NCI-H1105 treated with DMSO at 0.1 percent for 48 hours (cell line): Measurements from ENCODE around the gene TMSB15C.

Experiments
- DNase-seq: peaks from one replicate; lab custom pipeline; 2025; lab: John Stamatoyannopoulos, UW

Gene TMSB15C

DNA sequence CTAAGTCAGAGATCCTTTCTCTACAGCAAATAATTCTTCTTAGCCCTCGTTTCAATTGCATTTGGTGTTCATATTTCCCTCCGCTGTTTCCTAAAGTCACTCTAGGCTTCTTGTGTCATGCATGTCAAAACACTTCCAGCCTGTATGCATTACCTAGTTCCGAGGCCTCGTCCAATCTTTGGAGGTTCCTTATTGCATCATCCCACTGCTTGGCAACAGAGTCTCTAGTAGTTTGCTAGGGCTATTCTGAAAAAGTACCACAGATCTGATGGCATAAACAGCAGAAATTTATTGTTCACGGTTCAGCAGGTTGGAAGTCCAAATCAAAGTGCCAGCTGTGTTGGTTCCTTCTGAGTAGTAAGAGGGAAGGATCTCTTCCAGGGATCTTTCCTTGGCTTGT is 30.4 kb downstream of the TMSB15C start:
- DNase-seq = no peak

DNA sequence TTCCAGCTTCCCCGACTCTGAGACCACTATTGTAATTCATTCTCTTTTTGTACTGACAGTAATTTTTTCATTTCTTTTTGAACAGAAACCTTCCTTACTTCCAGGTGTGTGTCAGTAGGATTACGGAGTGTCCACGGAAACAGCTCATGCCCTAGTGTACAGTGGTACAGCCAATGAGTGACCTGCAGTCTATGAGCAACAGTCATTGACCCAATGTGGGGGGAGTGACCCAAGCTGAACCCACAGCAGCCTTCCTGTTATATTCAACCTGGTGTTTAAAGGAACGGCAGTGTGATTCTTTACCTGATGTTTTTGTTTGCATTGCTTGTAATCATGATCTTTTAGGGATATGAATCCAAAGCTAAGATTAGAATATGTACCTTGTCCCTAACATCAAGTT is 35.0 kb downstream of the TMSB15C start:
- no peak for DNase-seq

GRCh38 chrX:104039689-104040505 is 36.1 kb downstream of the TMSB15C start, which contains the start of gene H2BW2:
TSS of gene H2BW2 (plus strand) at chrX:104039956. CDS start at chrX:104039995, 39 bp downstream.
- DNase-seq = no peak
